Natural killer cell (primary cell): ENCODE measurements around the gene TBC1D24. TPM values are rescaled to one million over a fixed set of nuclear protein-coding genes. Genes with fewer than 3 reads are reported as not detected.

Experiments
- ATAC-seq, 3 donors: fragments of 150-1000 bp in 2 of 3; fragments of 200-7000 bp in 1 of 3; cut with Tn5 transposase; 1 replicate in 1 of 3; 2 replicates in 2 of 3; pipeline ENCODE4 v1.10.0; 2021; ENCODE audit warnings: mild to moderate bottlenecking in 2 of 3, moderate library complexity in 2 of 3
- DNase-seq, 2 donors: peaks; one replicate each; pipeline versions ENCODE4 v3.0.0 to v3.0.0-alpha.2; 2013 to 2021; ENCODE audit warnings: mixed read lengths in 1 of 2
- H3K27ac ChIP-seq: one replicate; pipeline ENCODE4 v1.5.1; 2013; ENCODE audit warnings: mild to moderate bottlenecking, low read length
- H3K27me3 ChIP-seq: one replicate; pipeline ENCODE4 v1.6.1; 2013; ENCODE audit warnings: low read length; ENCODE audit not compliant: control insufficient read depth, insufficient read depth
- H3K36me3 ChIP-seq: one replicate; pipeline ENCODE4 v1.6.1; 2013; ENCODE audit warnings: low read length; ENCODE audit not compliant: control insufficient read depth, insufficient read depth
- H3K4me1 ChIP-seq: one replicate; pipeline ENCODE4 v1.6.1; 2013; ENCODE audit warnings: low read length; ENCODE audit not compliant: control insufficient read depth, insufficient read depth
- H3K4me3 ChIP-seq: one replicate; pipeline ENCODE4 v1.5.1; 2013; ENCODE audit warnings: low read length
- H3K9me3 ChIP-seq: one replicate; pipeline ENCODE4 v1.6.1; 2013; ENCODE audit warnings: low read length; ENCODE audit not compliant: control insufficient read depth, insufficient read depth
- H3K27ac Mint-ChIP-seq, 2 donors: one replicate each; pipeline ENCODE4 v1.8.0; 2022; ENCODE audit warnings: mild to moderate bottlenecking in 2 of 2, mixed read lengths in 2 of 2, moderate library complexity in 1 of 2
- H3K27me3 Mint-ChIP-seq, 2 donors: one replicate each; pipeline ENCODE4 v1.8.0; 2022; ENCODE audit warnings: low read depth in 2 of 2, mixed read lengths in 2 of 2
- H3K36me3 Mint-ChIP-seq: one replicate; pipeline ENCODE4 v1.8.0; 2022; ENCODE audit warnings: mixed read lengths
- H3K4me1 Mint-ChIP-seq, 2 donors: one replicate each; pipeline ENCODE4 v1.8.0; 2022; ENCODE audit warnings: mixed read lengths in 2 of 2
- H3K4me3 Mint-ChIP-seq: one replicate; pipeline ENCODE4 v1.8.0; 2022; ENCODE audit warnings: mild to moderate bottlenecking, moderate library complexity, mixed read lengths
- H3K9me3 Mint-ChIP-seq, 2 donors: one replicate each; pipeline ENCODE4 v1.8.0; 2022; ENCODE audit warnings: mixed read lengths in 2 of 2
- WGBS: methylation state at CpG from one replicate; pipeline ENCODE4 v1.1.7; 2013; ENCODE audit warnings: missing lambda C conversion rate; ENCODE audit not compliant: insufficient coverage; 5-methylcytosine and 5-hydroxymethylcytosine counted together
- intact Hi-C: fragments of 100-400 bp; cut with micrococcal nuclease; formaldehyde crosslinking; loops from one replicate; pipeline ENCODE4 v1.14.2; 2022
- total RNA-seq, 4 donors: library from RNA; stranded (reverse); fragments of 120-200 nt in 1 of 4; gene quantifications; one replicate each; pipeline versions ENCODE4 v1.2.3 to v1.2.4, GENCODE V29; 2013 to 2022
- TF ChIP-seq, protein P1 (sequence below): fragments of 200-600 bp; IDR thresholded peaks from one replicate; pipeline ENCODE4 v1.8.0; 2022; ENCODE audit warnings: antibody characterized with exemption

TBC1D24 gene
- total RNA-seq, 3 donors from 2014 or later (not counting 1 experiment from before 2014, with no cell fraction given) = 7.2 to 13.0 (median 10.9) TPM

DNA sequence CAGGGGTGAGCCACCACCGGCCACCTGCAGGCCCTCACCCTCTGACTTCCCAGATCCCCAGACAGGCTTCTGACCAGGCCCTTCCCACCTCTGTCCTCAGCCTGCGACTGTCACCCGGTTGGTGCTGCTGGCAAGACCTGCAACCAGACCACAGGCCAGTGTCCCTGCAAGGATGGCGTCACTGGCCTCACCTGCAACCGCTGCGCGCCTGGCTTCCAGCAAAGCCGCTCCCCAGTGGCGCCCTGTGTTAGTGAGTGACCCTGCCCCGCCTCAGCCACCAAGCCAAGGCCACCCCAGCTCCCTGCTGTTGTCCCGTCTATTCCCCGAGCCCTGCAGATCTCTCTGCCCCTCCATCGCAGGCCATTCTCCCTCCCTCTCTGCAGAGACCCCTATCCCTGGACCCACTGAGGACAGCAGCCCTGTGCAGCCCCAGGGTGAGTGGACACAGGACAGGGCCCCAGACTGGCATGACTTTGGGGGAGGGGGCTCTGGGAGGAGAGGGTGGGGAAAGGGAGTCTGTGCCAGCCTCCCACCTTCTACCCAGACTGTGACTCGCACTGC, 2.0 kb upstream of the TBC1D24 start:
- H3K4me3 ChIP-seq = no peak overlapping the region
- H3K27ac Mint-ChIP-seq = no peak overlapping the region
- peaks cover 41% of the 10 kb centered on the region for H3K4me1 ChIP-seq
- ATAC-seq (no peak), DNase-seq (no peak)
- no peaks in the 10 kb centered on the region for H3K9me3 ChIP-seq
- H3K27me3 Mint-ChIP-seq = peaks cover 12 to 20% of the 10 kb centered on the region in 2 donors
- no peak overlapping the region for H3K27ac ChIP-seq
- peaks cover 12 to 25% of the 10 kb centered on the region in 2 donors for H3K4me1 Mint-ChIP-seq
- H3K36me3 Mint-ChIP-seq = no peaks in the 10 kb centered on the region
- TF ChIP-seq, protein P1, sequence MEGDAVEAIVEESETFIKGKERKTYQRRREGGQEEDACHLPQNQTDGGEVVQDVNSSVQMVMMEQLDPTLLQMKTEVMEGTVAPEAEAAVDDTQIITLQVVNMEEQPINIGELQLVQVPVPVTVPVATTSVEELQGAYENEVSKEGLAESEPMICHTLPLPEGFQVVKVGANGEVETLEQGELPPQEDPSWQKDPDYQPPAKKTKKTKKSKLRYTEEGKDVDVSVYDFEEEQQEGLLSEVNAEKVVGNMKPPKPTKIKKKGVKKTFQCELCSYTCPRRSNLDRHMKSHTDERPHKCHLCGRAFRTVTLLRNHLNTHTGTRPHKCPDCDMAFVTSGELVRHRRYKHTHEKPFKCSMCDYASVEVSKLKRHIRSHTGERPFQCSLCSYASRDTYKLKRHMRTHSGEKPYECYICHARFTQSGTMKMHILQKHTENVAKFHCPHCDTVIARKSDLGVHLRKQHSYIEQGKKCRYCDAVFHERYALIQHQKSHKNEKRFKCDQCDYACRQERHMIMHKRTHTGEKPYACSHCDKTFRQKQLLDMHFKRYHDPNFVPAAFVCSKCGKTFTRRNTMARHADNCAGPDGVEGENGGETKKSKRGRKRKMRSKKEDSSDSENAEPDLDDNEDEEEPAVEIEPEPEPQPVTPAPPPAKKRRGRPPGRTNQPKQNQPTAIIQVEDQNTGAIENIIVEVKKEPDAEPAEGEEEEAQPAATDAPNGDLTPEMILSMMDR = no peak
- intact Hi-C loops = no loop called here
- peaks cover 39% of the 10 kb centered on the region for H3K27me3 ChIP-seq
- H3K9me3 Mint-ChIP-seq = no peaks in the 10 kb centered on the region
- peak overlapping the region; percentile 76 for H3K4me3 Mint-ChIP-seq
- no peaks in the 10 kb centered on the region for H3K36me3 ChIP-seq
- WGBS = 88% methylated on average over 14 of the region's 14 CpGs

DNA sequence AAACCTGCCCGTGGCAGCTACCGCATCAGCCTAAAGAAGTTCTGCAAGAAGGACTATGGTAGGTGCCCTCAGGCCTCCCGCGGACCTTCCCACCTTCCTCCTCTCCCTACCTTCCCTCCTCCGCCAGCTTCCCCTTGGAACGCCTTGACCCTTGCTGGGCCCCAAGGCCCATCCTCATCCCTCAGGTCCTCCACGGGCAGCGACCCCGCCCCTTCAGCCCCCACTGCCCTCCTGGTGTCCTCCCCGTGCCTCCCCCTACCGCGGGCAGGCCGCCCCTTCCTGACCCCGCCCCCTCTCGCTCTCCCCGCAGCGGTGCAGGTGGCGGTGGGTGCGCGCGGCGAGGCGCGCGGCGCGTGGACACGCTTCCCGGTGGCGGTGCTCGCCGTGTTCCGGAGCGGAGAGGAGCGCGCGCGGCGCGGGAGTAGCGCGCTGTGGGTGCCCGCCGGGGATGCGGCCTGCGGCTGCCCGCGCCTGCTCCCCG, 1.4 kb upstream of the TBC1D24 start:
- H3K9me3 ChIP-seq = no peaks in the 10 kb centered on the region
- peak overlapping the region; percentile 1 for H3K4me3 ChIP-seq
- TF ChIP-seq, protein P1 = no peak
- DNase-seq (no peak), ATAC-seq (peak in 2 of 3 donors; percentile 3 to 7)
- intact Hi-C loops = no loop called here
- H3K27me3 ChIP-seq = peaks cover 39% of the 10 kb centered on the region
- H3K36me3 Mint-ChIP-seq = no peaks in the 10 kb centered on the region
- peak overlapping the region; percentile 76 for H3K4me3 Mint-ChIP-seq
- H3K4me1 ChIP-seq = peaks cover 37% of the 10 kb centered on the region
- 3% methylated on average over 49 of the region's 49 CpGs for WGBS
- no peak overlapping the region for H3K27ac ChIP-seq
- H3K9me3 Mint-ChIP-seq = no peaks in the 10 kb centered on the region
- H3K4me1 Mint-ChIP-seq = peaks cover 12 to 25% of the 10 kb centered on the region in 2 donors
- H3K27me3 Mint-ChIP-seq = peaks cover 12 to 17% of the 10 kb centered on the region in 2 donors
- H3K27ac Mint-ChIP-seq = no peak overlapping the region
- H3K36me3 ChIP-seq = no peaks in the 10 kb centered on the region

DNA sequence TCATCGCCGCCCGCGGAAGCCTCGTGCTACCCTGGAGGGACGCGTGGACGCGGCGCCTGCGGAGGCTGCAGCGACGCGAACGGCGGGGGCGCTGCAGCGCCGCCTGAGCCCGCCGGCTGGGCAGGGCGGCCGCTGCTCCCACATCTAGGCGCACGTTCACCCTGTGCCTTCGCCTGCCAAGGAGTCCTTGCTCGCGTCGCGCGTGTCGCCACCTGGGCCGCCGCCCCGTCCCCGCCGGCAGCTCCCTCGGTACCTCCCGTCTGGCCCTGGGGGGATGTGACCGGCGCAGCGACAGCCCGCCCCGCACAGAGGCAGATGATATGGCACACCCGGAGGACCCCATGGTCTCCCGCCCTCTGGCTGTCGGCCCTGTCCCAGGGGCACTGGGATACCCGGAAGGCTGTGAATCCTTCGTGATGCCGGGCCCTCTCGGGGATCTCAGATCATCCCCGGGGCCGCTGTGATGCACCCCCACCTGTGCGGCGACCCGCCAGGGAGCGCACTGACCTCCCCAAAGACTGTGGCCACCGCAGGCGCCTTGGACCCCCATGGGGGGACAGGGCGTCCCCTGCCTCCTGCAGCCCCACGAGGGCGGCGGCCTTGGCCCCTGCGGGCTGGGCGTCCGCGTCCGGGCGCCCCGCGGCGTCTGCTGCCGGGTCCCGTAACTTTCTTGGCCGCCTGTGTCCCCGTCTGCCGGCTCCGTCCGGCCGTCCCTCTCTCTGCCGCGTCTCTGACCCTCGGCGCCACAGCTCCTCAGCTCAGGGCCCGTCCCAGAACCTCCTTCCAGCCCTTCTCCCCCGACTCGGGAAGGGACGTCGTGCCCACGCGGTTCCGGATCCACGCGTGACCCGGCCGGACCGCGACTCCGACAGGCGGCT, 689 bp upstream of the TBC1D24 start:
- H3K27ac ChIP-seq = peak overlapping the region; percentile 63
- H3K4me3 ChIP-seq = peak overlapping the region; percentile 63
- peaks cover 12 to 23% of the 10 kb centered on the region in 2 donors for H3K4me1 Mint-ChIP-seq
- H3K4me1 ChIP-seq = peaks cover 29% of the 10 kb centered on the region
- peak overlapping the region; percentile 86 for H3K4me3 Mint-ChIP-seq
- H3K27ac Mint-ChIP-seq = peak overlapping the region; percentile 36 to 61
- WGBS = under 1% methylated on average over 100 of the region's 100 CpGs
- DNase-seq = peak; percentile 46 to 85
- H3K27me3 Mint-ChIP-seq = peaks cover 12 to 16% of the 10 kb centered on the region in 2 donors
- intact Hi-C loops = no loop called here
- no peaks in the 10 kb centered on the region for H3K36me3 ChIP-seq
- H3K9me3 Mint-ChIP-seq = no peaks in the 10 kb centered on the region
- H3K9me3 ChIP-seq = no peaks in the 10 kb centered on the region
- peaks cover 33% of the 10 kb centered on the region for H3K27me3 ChIP-seq
- H3K36me3 Mint-ChIP-seq = no peaks in the 10 kb centered on the region
- TF ChIP-seq, protein P1 = peak; percentile 54
- ATAC-seq = peak; percentile 71 to 76 (median 74)
